ENCODE results near the gene PIP5K1B.

Gene PIP5K1B

DNA sequence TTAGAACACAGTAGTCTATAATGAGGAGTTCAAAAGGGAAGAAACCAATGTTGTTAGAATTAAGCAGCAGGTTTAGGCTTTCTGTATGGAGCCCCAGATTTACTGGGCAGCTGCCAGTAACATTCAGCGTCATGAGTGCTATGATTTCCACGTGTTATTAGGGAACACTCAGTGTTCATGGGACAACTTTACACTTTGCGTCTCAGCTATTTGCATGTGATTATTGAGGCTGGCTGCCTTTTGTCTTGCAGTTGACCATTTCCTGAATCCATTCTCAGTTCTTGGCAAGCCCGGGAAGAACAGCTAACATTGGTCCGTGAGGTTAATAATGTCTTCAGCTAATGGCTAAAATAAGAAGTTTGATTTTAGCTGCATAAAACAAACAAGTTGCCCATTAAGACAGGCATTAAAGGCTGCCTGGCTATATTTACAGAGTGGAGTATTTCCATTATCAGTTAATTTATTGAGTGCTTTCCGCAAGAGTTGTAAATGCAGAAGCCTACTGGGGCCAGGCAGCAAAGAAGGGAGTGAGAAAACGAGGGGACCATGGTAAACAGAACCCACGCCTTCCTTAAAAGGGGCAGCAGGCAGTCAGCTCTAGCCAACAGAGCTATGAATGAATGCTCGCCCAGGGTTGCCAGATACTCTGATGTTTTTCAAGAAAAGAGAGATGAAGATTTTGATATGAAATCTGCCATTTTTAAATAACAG is 120.9 kb downstream of the PIP5K1B start:
- TF ChIP-seq, protein P1, sequence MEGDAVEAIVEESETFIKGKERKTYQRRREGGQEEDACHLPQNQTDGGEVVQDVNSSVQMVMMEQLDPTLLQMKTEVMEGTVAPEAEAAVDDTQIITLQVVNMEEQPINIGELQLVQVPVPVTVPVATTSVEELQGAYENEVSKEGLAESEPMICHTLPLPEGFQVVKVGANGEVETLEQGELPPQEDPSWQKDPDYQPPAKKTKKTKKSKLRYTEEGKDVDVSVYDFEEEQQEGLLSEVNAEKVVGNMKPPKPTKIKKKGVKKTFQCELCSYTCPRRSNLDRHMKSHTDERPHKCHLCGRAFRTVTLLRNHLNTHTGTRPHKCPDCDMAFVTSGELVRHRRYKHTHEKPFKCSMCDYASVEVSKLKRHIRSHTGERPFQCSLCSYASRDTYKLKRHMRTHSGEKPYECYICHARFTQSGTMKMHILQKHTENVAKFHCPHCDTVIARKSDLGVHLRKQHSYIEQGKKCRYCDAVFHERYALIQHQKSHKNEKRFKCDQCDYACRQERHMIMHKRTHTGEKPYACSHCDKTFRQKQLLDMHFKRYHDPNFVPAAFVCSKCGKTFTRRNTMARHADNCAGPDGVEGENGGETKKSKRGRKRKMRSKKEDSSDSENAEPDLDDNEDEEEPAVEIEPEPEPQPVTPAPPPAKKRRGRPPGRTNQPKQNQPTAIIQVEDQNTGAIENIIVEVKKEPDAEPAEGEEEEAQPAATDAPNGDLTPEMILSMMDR (IDR thresholded peaks at IDR 0.05; ENCODE audit: extremely low read depth, missing control alignments) = no peak

DNA sequence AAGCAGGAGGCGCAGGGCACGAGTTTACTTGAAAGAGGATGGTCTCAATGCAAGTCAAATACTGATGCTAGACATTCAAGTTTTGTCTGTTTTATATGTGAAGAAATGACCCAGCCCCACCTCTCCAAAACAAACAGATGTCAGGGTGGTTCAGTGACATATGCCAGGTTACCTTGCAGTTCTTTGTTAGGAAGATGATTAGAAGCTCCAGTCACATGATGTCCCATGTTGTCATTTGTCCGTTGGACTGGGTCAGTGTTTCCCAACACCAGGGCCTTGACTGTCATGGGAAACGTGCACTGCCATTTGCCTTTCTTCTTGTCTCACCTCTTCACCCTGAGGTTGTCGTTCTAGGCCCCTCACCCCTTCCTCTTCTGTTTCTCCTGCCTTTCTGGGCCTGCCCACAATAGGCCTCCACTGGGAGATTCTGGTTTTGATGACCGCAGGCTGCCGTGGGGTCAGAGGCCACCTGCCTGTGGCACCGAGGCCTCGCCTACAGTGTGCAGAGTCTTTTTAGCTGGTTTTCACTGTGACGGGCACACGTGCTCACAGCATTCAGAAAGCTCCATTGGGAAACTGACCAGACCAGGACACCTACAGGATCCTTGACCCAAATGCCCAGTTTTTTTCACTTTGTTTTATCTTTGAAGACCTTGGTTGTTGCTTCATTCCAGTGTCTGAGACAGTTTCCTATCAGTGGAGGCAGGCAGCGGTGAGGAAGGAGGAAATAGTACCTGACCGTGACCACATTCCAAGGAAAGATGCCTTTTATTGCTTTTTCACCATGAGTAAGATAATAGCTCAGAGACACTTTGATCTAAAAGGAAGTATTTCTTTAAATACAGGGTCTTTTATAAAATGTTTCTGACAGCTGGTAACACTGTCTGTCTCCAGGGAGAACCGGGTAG is 123.1 kb downstream of the PIP5K1B start:
- DNase-seq (ENCODE audit: low spot score) = no peak
- TF ChIP-seq, protein P1 (IDR thresholded peaks at IDR 0.05; ENCODE audit: extremely low read depth, missing control alignments) = no peak

More for the DNA sequence above, 120.9 kb downstream of the PIP5K1B start:
- no peak for DNase-seq (ENCODE audit: low spot score)

DNA sequence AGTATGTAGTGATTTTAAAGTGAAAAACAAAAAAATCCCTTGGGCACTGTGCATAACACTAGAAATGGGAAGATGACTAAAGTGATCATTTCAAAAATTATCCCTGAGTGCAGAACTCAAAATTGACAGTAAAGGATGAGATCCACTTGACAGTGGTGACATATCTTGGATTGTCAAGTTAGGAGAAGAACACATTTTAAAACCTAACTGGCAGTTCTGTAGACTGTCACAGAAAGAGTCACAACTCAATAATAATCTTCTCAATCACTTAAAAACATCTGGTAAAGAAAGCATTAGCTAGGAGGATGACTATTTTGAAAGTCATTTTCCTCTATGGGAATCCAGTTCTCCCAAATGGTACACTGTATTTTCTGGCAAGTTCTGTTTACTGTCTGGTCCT is 127.1 kb downstream of the PIP5K1B start:
- no peak for DNase-seq (ENCODE audit: low spot score)
- TF ChIP-seq, protein P1 (IDR thresholded peaks at IDR 0.05; ENCODE audit: extremely low read depth, missing control alignments) = no peak

DNA sequence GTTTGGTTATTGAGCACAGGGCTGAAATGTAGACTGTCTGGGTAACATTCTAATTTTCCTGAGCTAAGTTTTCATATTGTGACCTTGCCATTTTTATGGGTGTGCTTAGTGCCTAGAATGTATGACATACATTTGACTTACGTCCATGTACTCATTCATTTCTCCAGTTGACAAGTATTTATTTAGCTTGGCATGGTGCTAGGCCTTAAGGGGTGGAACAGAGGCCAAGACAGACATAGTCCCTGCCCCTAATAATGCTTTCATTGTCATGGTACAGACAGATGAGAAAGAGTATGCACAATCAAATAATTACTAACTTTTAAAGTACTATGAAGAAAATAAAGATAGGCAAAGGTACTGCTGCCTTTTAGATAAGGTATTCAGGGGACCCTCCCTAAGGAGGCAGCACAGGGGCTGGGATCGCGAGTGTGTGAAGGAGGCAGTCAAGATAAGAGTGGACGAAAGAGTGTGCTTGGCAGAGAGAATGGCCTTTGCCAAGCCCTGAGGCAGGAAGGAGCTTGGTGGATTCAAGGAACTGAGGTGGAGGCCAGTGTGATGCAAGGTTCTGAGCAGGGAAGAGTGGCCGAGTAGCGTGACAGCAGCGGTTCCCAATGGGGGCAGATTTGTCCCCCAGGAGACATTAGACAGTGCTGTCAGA is 128.0 kb downstream of the PIP5K1B start:
- no peak for DNase-seq (ENCODE audit: low spot score)
- TF ChIP-seq, protein P1 (IDR thresholded peaks at IDR 0.05; ENCODE audit: extremely low read depth, missing control alignments) = no peak

DNA sequence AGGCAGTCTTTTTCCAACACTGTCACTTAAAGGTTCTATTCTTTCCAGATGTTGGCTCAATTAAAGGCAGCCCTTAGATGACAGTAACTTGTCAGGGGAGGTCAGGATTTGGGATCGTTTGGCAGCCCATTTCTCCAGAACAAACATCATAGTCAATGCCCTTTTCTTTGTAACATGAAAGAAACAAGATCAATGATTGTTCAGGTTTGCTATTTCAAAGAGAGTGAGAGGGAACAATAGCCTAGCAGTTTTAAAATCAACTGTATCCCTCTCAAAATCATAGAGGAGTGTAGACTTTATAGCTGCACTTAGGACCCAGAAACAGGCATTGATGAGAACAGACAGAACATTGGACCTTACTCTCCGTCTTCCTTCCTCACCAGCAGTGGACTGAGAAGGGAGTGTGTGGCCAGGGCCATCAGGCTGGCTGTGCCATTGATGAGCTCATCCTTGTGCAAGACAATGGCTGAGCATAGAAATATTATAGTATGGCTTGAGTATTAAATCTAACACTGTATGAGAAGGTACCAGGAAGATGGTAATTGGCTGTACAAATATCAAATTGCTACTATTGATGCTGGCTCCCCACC is 130.0 kb downstream of the PIP5K1B start:
- TF ChIP-seq, protein P1 (IDR thresholded peaks at IDR 0.05; ENCODE audit: extremely low read depth, missing control alignments) = no peak
- no peak for DNase-seq (ENCODE audit: low spot score)

DNA sequence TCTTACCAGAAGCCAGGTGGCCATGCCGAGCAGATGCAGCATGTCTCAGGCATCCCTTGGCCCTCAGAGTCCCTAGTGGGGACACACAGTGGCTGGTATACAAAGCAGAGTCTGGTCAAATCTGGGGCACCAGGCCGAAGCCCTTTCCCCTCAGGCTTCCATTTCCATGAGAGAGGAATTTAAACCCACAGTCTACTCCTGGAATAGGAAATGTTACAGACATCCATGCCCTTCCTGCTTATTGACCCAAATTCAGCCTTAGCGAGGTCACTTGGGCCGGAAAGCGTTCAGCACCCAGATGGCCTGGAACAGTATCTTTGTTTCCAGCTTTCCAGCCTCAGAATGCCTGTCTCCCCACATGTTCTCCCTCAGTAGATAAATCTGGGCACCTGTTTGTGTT is 131.7 kb downstream of the PIP5K1B start:
- no peak for DNase-seq (ENCODE audit: low spot score)
- TF ChIP-seq, protein P1 (IDR thresholded peaks at IDR 0.05; ENCODE audit: extremely low read depth, missing control alignments) = no peak
